Measurements from ENCODE around the gene FGF22. TPM values are rescaled to one million over a fixed set of nuclear protein-coding genes. Genes with fewer than 3 reads are reported as not detected.

FGF22 gene
- total and polyA plus RNA-seq, 4 donors: 0.08 TPM; not detected in 3

- TF ChIP-seq REST (IDR thresholded peaks at IDR 0.05): no peak
- TF ChIP-seq HNF4A (conservative IDR thresholded peaks at IDR 0.05): no peak
- TF ChIP-seq SP1 (IDR thresholded peaks at IDR 0.05): no peak
- TF ChIP-seq HNF4G (IDR thresholded peaks at IDR 0.05): no peak
- no peak for TF ChIP-seq NR2F2 (IDR thresholded peaks at IDR 0.05)
- TF ChIP-seq GABPA (IDR thresholded peaks at IDR 0.05 in 1 of 2, conservative IDR thresholded peaks at IDR 0.05 in 1 of 2): no peak
- no peak for TF ChIP-seq RAD21 (IDR thresholded peaks at IDR 0.05)
- no peak for TF ChIP-seq EGR1 (IDR thresholded peaks at IDR 0.05; ENCODE audit: low read depth in 2 of 2)
- TF ChIP-seq TAF1 (conservative IDR thresholded peaks at IDR 0.05): no peak
- TF ChIP-seq YY1 (IDR thresholded peaks at IDR 0.05): no peak
- TF ChIP-seq FOXA2 (IDR thresholded peaks at IDR 0.05): no peak
- no peak for TF ChIP-seq ATF3 (IDR thresholded peaks at IDR 0.05)
These were observed 23.5 kb upstream of the FGF22 start (continued) for GRCh38 chr19:616062-616700.

DNA sequence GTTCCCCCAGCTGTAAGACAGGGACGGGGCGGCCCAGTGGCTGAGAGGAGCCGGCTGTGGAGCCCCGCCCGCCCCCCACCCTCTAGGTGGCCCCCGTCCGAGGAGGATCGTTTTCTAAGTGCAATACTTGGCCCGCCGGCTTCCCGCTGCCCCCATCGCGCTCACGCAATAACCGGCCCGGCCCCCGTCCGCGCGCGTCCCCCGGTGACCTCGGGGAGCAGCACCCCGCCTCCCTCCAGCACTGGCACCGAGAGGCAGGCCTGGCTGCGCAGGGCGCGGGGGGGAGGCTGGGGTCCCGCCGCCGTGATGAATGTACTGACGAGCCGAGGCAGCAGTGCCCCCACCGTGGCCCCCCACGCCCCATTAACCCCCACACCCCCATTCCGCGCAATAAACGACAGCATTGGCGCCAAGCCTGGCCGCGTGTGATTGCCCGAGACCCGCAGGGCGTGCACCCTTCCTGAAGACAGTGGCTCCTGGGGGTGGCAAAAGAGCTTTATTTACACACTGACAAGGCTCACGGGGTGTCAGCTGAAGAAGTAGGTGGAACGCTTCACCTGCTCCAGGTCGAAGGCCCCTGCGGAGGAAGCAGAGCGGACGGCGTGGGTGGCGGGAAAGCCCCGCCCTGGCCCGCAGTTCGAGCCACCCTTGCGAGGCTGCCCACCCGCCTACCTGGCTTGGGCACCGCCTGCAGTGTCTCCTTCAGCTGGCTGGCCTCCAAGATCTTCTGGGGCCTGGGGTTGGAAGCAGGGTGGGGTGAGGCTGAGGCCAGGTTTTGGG lies 22.7 kb upstream of the FGF22 start:
- Histone ChIP-seq H3K36me3 (ENCODE audit: control insufficient read depth in 4 of 4, insufficient read depth in 3 of 4, low read depth in 1 of 4, low read length in 3 of 4) (peaks cover 5 to 32% (median 19%) of the 10 kb centered on the region in 4 donors), H3K9ac (ENCODE audit: low read depth in 1 of 2, low read length in 2 of 2) (no peak overlapping the region), H3K27ac (ENCODE audit: low read depth in 1 of 2, low read length in 2 of 2) (no peak overlapping the region), H3K4me1 (ENCODE audit: control insufficient read depth in 4 of 4, insufficient read depth in 4 of 4, low read length in 3 of 4) (peaks cover 0 to 4% (median 2%) of the 10 kb centered on the region in 4 donors), H3K9me3 (ENCODE audit: control insufficient read depth in 4 of 4, low read length in 3 of 4) (no peaks in the 10 kb centered on the region), H3K4me3 (ENCODE audit: low read depth in 1 of 3, low read length in 3 of 3) (no peak overlapping the region), H3K27me3 (ENCODE audit: control insufficient read depth in 4 of 4, insufficient read depth in 4 of 4, low read length in 3 of 4) (no peaks in the 10 kb centered on the region)
- DNase-seq (ENCODE audit: low spot score): no peak
- WGBS: 91% methylated on average over 58 of the region's 58 CpGs
- TF ChIP-seq REST (IDR thresholded peaks at IDR 0.05): no peak
- no peak for TF ChIP-seq NR2F2 (IDR thresholded peaks at IDR 0.05)
- no peak for TF ChIP-seq HNF4A (conservative IDR thresholded peaks at IDR 0.05)
- TF ChIP-seq MAX (IDR thresholded peaks at IDR 0.05): no peak
- TF ChIP-seq JUND (IDR thresholded peaks at IDR 0.05): no peak
- no peak for TF ChIP-seq GABPA (IDR thresholded peaks at IDR 0.05 in 1 of 2, conservative IDR thresholded peaks at IDR 0.05 in 1 of 2)
- no peak for TF ChIP-seq YY1 (IDR thresholded peaks at IDR 0.05)
- no peak for TF ChIP-seq CTCF (IDR thresholded peaks at IDR 0.05; ENCODE audit: low read depth, low read length, missing input control)
- no peak for TF ChIP-seq RAD21 (IDR thresholded peaks at IDR 0.05)
- TF ChIP-seq ATF3 (IDR thresholded peaks at IDR 0.05): no peak
- TF ChIP-seq FOXA1 (IDR thresholded peaks at IDR 0.05): no peak
- TF ChIP-seq RXRA (IDR thresholded peaks at IDR 0.05): no peak
- TF ChIP-seq EGR1 (IDR thresholded peaks at IDR 0.05; ENCODE audit: low read depth in 2 of 2): no peak
- no peak for TF ChIP-seq HNF4G (IDR thresholded peaks at IDR 0.05)

Measured in liver (tissue), 9 donors.